ENCODE measurements around the gene ILF3. TPM values are rescaled to one million over a fixed set of nuclear protein-coding genes. Genes with fewer than 3 reads are reported as not detected.
A peak's percentile ranks its signal among the peaks of the same experiment; 100 is the strongest.

ILF3 gene
- total and polyA plus RNA-seq, 2 of the 13 experiments (the other 11 are each of a cell fraction or from before 2014, with no cell fraction given): 120 to 173 TPM

DNA sequence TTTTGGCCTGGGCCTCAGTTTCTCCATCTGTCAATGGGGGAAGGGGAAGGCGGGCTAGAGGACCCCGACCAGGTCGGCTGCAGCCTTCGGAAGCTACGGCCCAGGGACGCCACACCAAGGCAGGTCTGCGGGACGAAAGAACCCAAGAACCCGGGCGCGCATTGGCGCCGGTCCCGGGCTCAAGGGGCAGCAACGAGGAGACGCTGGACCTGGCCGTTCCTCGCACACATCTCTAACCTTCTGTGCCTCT lies 739 bp upstream of the ILF3 start (continued):
- TF ChIP-seq SNAI1 (CRISPR knock-in tag; IDR thresholded peaks at IDR 0.05; ENCODE audit: borderline replicate concordance) (peak; percentile 62; the same call in 1 of the 2 replicates), ZNF749 (CRISPR knock-in tag; IDR thresholded peaks at IDR 0.05; ENCODE audit: borderline replicate concordance) (no peak), HMG20A (CRISPR knock-in tag; IDR thresholded peaks at IDR 0.05; ENCODE audit: borderline replicate concordance) (no peak), HNRNPUL1 (IDR thresholded peaks at IDR 0.05; ENCODE audit: low read depth, low read length) (no peak), IRF9 (CRISPR knock-in tag; IDR thresholded peaks at IDR 0.05; ENCODE audit: borderline replicate concordance) (0 out of 2 replicates have a peak, but pooled peaks have one; percentile 8), ZNF747 (CRISPR knock-in tag; IDR thresholded peaks at IDR 0.05; ENCODE audit: borderline replicate concordance) (no peak), ZNF274 (CRISPR knock-in tag; IDR thresholded peaks at IDR 0.05) (no peak; the same call in 1 of the 2 replicates), HMGXB4 (CRISPR knock-in tag; IDR thresholded peaks at IDR 0.05; ENCODE audit: borderline replicate concordance in 1 of 2, low read depth in 1 of 2) (no peak), TEAD3 (CRISPR knock-in tag; optimal IDR thresholded peaks at IDR 0.05; ENCODE audit: borderline replicate concordance) (no peak), HMG20B (CRISPR knock-in tag; conservative IDR thresholded peaks at IDR 0.05) (no peak), SRSF1 (optimal IDR thresholded peaks at IDR 0.05; ENCODE audit: low read depth, low read length) (peak; percentile 21), AGO1 (IDR thresholded peaks at IDR 0.05; ENCODE audit: low read depth, low read length, poor library complexity, severe bottlenecking) (no peak), ZBTB14 (CRISPR knock-in tag; IDR thresholded peaks at IDR 0.05) (no peak), ZFYVE20 (CRISPR knock-in tag; IDR thresholded peaks at IDR 0.05; ENCODE audit: borderline replicate concordance, low read depth) (no peak)
- TF ChIP-seq, protein P1, sequence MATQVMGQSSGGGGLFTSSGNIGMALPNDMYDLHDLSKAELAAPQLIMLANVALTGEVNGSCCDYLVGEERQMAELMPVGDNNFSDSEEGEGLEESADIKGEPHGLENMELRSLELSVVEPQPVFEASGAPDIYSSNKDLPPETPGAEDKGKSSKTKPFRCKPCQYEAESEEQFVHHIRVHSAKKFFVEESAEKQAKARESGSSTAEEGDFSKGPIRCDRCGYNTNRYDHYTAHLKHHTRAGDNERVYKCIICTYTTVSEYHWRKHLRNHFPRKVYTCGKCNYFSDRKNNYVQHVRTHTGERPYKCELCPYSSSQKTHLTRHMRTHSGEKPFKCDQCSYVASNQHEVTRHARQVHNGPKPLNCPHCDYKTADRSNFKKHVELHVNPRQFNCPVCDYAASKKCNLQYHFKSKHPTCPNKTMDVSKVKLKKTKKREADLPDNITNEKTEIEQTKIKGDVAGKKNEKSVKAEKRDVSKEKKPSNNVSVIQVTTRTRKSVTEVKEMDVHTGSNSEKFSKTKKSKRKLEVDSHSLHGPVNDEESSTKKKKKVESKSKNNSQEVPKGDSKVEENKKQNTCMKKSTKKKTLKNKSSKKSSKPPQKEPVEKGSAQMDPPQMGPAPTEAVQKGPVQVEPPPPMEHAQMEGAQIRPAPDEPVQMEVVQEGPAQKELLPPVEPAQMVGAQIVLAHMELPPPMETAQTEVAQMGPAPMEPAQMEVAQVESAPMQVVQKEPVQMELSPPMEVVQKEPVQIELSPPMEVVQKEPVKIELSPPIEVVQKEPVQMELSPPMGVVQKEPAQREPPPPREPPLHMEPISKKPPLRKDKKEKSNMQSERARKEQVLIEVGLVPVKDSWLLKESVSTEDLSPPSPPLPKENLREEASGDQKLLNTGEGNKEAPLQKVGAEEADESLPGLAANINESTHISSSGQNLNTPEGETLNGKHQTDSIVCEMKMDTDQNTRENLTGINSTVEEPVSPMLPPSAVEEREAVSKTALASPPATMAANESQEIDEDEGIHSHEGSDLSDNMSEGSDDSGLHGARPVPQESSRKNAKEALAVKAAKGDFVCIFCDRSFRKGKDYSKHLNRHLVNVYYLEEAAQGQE (IDR thresholded peaks at IDR 0.05; ENCODE audit: borderline replicate concordance in 1 of 2, low read depth in 1 of 2, low read length in 2 of 2): no peak
- TF ChIP-seq, protein P2, sequence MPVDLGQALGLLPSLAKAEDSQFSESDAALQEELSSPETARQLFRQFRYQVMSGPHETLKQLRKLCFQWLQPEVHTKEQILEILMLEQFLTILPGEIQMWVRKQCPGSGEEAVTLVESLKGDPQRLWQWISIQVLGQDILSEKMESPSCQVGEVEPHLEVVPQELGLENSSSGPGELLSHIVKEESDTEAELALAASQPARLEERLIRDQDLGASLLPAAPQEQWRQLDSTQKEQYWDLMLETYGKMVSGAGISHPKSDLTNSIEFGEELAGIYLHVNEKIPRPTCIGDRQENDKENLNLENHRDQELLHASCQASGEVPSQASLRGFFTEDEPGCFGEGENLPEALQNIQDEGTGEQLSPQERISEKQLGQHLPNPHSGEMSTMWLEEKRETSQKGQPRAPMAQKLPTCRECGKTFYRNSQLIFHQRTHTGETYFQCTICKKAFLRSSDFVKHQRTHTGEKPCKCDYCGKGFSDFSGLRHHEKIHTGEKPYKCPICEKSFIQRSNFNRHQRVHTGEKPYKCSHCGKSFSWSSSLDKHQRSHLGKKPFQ (CRISPR knock-in tag; IDR thresholded peaks at IDR 0.05; ENCODE audit: insufficient replicate concordance): peak; percentile 20
- TF ChIP-seq, protein P3, sequence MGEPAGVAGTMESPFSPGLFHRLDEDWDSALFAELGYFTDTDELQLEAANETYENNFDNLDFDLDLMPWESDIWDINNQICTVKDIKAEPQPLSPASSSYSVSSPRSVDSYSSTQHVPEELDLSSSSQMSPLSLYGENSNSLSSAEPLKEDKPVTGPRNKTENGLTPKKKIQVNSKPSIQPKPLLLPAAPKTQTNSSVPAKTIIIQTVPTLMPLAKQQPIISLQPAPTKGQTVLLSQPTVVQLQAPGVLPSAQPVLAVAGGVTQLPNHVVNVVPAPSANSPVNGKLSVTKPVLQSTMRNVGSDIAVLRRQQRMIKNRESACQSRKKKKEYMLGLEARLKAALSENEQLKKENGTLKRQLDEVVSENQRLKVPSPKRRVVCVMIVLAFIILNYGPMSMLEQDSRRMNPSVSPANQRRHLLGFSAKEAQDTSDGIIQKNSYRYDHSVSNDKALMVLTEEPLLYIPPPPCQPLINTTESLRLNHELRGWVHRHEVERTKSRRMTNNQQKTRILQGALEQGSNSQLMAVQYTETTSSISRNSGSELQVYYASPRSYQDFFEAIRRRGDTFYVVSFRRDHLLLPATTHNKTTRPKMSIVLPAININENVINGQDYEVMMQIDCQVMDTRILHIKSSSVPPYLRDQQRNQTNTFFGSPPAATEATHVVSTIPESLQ (CRISPR knock-in tag; conservative IDR thresholded peaks at IDR 0.05): no peak

Data from HepG2 (cell line).